Activated CD8-positive, alpha-beta T cell treated with anti-CD3 and anti-CD28 coated beads for 36 hours (primary cell): ENCODE measurements around the gene XPR1. TPM values are rescaled to one million over a fixed set of nuclear protein-coding genes. Genes with fewer than 3 reads are reported as not detected.

Experiments used
- ATAC-seq: fragments of 200-7000 bp; cut with Tn5 transposase; one replicate; pipeline ENCODE4 v1.10.0; 2021; ENCODE audit warnings: mild to moderate bottlenecking, moderate library complexity
- CTCF ChIA-PET: fragments of 350-600 bp; sonication (Branson Sonifier 250); formaldehyde crosslinking; loops from one replicate; lab custom pipeline; 2021; ENCODE audit warnings: antibody characterized with exemption; lab: Charles Lee
- POLR2A ChIA-PET: fragments of 350-600 bp; sonication (Branson Sonifier 250); formaldehyde crosslinking; loops from one replicate; lab custom pipeline; 2021; ENCODE audit warnings: antibody characterized with exemption; lab: Charles Lee
- DNase-seq: peaks from one replicate; pipeline ENCODE4 v3.0.0-alpha.2; 2020
- H3K27ac Mint-ChIP-seq: one replicate; pipeline ENCODE4 v1.8.0; 2021; ENCODE audit warnings: mild to moderate bottlenecking, mixed read lengths
- H3K27me3 Mint-ChIP-seq: one replicate; pipeline ENCODE4 v1.8.0; 2021; ENCODE audit warnings: mixed read lengths
- H3K36me3 Mint-ChIP-seq: one replicate; pipeline ENCODE4 v1.8.0; 2021; ENCODE audit warnings: low read depth, mixed read lengths
- H3K4me1 Mint-ChIP-seq: one replicate; pipeline ENCODE4 v1.8.0; 2021; ENCODE audit warnings: low read depth, mixed read lengths
- H3K4me3 Mint-ChIP-seq: one replicate; pipeline ENCODE4 v1.8.0; 2021; ENCODE audit warnings: mild to moderate bottlenecking, moderate library complexity, mixed read lengths
- H3K9me3 Mint-ChIP-seq: one replicate; pipeline ENCODE4 v1.8.0; 2021; ENCODE audit warnings: mixed read lengths
- intact Hi-C: fragments of 100-400 bp; cut with micrococcal nuclease; formaldehyde crosslinking; loops from one replicate; pipeline ENCODE4 v1.10.0; 2022
- total RNA-seq, 2 experiments: library from RNA; stranded (reverse); gene quantifications; one replicate each; pipeline ENCODE4 v1.2.3, GENCODE V29; 2021
- TF ChIP-seq, protein P1 (sequence below): fragments of 200-600 bp; IDR thresholded peaks from one replicate; pipeline ENCODE4 v1.8.0; 2022; ENCODE audit warnings: antibody characterized with exemption, mild to moderate bottlenecking

Gene XPR1
- total RNA-seq, 2 experiments from 2014 or later = 12.8 to 14.4 TPM

DNA sequence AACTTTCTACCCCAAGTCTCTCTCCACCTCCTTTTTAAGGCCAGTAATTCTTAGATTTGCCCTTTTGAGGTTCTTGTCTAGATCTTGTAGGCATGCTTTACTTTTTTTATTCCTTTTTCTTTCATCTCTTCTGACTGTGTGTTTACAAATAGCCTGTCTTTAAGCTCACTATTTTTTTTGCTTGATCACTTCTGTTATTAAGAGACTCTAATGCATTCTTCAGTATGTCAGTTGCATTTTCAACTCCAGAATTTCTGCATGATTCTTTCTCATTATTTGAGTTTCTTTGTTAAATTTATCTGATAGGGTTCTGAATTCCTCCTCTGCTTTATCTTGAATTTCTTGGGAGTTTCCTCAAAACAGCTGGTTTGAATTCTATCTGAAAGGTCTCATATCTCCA, 30.9 kb downstream of the XPR1 start:
- POLR2A ChIA-PET = interaction anchor here (0.6 kb wide), 1 partner anchor 1368 kb away, joined by 3 read pairs; no protein-coding TSS in a partner anchor
- ATAC-seq = no peak
- CTCF ChIA-PET = no interaction called here
- DNase-seq = no peak
- TF ChIP-seq, protein P1, sequence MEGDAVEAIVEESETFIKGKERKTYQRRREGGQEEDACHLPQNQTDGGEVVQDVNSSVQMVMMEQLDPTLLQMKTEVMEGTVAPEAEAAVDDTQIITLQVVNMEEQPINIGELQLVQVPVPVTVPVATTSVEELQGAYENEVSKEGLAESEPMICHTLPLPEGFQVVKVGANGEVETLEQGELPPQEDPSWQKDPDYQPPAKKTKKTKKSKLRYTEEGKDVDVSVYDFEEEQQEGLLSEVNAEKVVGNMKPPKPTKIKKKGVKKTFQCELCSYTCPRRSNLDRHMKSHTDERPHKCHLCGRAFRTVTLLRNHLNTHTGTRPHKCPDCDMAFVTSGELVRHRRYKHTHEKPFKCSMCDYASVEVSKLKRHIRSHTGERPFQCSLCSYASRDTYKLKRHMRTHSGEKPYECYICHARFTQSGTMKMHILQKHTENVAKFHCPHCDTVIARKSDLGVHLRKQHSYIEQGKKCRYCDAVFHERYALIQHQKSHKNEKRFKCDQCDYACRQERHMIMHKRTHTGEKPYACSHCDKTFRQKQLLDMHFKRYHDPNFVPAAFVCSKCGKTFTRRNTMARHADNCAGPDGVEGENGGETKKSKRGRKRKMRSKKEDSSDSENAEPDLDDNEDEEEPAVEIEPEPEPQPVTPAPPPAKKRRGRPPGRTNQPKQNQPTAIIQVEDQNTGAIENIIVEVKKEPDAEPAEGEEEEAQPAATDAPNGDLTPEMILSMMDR = no peak
- intact Hi-C loops = no loop called here
- no peaks in the 10 kb centered on the region for H3K27me3 Mint-ChIP-seq
- H3K4me1 Mint-ChIP-seq = peaks cover 6% of the 10 kb centered on the region
- H3K9me3 Mint-ChIP-seq = peaks cover 48% of the 10 kb centered on the region
- H3K36me3 Mint-ChIP-seq = peaks cover 83% of the 10 kb centered on the region
- no peak overlapping the region for H3K27ac Mint-ChIP-seq
- no peak overlapping the region for H3K4me3 Mint-ChIP-seq

DNA sequence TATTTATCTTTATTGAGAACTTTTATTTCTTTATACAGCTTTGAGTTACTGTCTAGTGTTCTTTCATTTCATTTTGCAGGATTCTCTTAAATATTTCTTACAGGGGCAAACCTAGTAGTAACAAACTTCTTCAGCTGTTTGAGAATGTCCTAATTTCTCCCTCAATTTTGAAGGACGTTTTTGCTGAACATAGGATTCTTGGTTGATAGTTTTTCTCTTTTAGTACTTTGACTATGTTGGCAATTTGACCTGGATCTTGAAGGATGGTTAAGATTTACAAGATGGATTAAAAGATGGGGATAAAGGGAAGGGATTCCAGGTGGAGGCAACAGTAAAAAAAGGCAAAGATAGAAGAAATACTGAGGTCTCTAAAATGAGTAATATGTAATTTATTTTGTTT, 38.9 kb downstream of the XPR1 start:
- Mint-ChIP-seq H3K36me3 (peaks cover 53% of the 10 kb centered on the region), H3K27ac (no peak overlapping the region), H3K9me3 (peaks cover 32% of the 10 kb centered on the region), H3K4me3 (no peak overlapping the region), H3K27me3 (no peaks in the 10 kb centered on the region), H3K4me1 (peaks cover 18% of the 10 kb centered on the region)
- ChIA-PET POLR2A (no interaction called here), CTCF (no interaction called here)
- intact Hi-C loops = no loop called here
- TF ChIP-seq, protein P1 = no peak
- DNase-seq = no peak
- no peak for ATAC-seq

GRCh38 chr1:180672105-180672504, 40.3 kb downstream of the XPR1 start:
- ATAC-seq = no peak
- H3K36me3 Mint-ChIP-seq = peaks cover 39% of the 10 kb centered on the region

GRCh38 chr1:180672505-180672904, 40.7 kb downstream of the XPR1 start:
- Mint-ChIP-seq H3K4me1 (peaks cover 17% of the 10 kb centered on the region), H3K36me3 (peaks cover 35% of the 10 kb centered on the region)
- ATAC-seq = no peak

More at GRCh38 chr1:180672105-180672504, 40.3 kb downstream of the XPR1 start:
- TF ChIP-seq, protein P1 = no peak
- H3K27ac Mint-ChIP-seq = no peak overlapping the region
- POLR2A ChIA-PET = no interaction called here
- H3K27me3 Mint-ChIP-seq = no peaks in the 10 kb centered on the region
- intact Hi-C loops = no loop called here
- CTCF ChIA-PET = no interaction called here
- DNase-seq = no peak
- H3K4me1 Mint-ChIP-seq = peaks cover 20% of the 10 kb centered on the region
- H3K4me3 Mint-ChIP-seq = no peak overlapping the region
- H3K9me3 Mint-ChIP-seq = peaks cover 31% of the 10 kb centered on the region

More at GRCh38 chr1:180672505-180672904, 40.7 kb downstream of the XPR1 start:
- H3K4me3 Mint-ChIP-seq = no peak overlapping the region
- POLR2A ChIA-PET = interaction anchor here (1.8 kb wide), 1 partner anchor 153 kb away, joined by 5 read pairs; no protein-coding TSS in a partner anchor
- intact Hi-C loops = no loop called here
- no peak for DNase-seq
- peaks cover 28% of the 10 kb centered on the region for H3K9me3 Mint-ChIP-seq
- CTCF ChIA-PET = no interaction called here
- H3K27ac Mint-ChIP-seq = no peak overlapping the region
- TF ChIP-seq, protein P1 = no peak
- no peaks in the 10 kb centered on the region for H3K27me3 Mint-ChIP-seq
